SK-N-SH (cell line): Measurements from ENCODE around the gene C14orf132.

Source experiments
- CHD2 ChIP-seq: fragments of 150-350 bp; IDR thresholded peaks from 2 replicates; pipeline ENCODE4 v1.6.1; 2018; ENCODE audit warnings: low read length; ENCODE audit not compliant: partially characterized antibody
- JUND ChIP-seq: IDR thresholded peaks from 2 replicates; pipeline ENCODE4 v1.4.0; 2012
- POLR2AphosphoS5 ChIP-seq: IDR thresholded peaks from 2 replicates; pipeline ENCODE4 v1.6.1; 2012; ENCODE audit warnings: low read depth, low read length
- RAD21 ChIP-seq: IDR thresholded peaks from 2 replicates; pipeline ENCODE4 v1.6.1; 2012; ENCODE audit warnings: mild to moderate bottlenecking, low read length

DNA sequence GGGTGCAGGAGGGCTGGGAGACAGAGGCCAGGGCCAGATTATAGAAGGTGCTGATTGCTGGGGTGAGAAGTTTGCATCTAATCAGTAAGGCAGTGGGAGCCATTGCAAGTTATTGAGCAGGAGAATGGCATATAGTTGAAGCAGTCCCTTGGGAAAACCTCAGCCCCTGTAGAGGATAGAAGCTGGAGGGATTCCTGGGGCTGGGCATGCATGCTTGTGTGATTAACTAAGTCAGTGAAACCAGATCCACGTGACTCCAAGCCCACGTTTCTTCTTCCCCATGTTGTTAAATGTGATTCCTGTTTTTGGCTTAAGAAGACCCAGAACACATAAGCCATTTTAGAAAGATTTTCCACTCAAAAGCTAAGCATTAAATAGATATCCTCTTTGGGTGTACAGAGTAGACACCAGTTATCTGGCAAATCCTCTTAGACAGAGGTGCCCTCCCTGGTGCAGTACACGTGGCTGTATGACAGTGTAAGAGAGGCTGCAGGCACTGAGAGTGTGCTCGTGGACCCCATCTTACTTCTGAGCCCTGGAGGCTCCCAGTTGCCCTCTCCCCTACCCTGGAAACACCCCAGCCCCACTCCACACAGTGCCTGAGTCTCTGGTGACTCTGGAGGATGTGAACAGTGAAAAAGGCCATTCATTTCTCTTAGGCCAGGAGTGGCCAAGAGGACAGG lies 3.2 kb downstream of the C14orf132 start:
- TF ChIP-seq RAD21 (no peak), POLR2AphosphoS5 (no peak), CHD2 (no peak), JUND (no peak)
